A673 (cell line): ENCODE data around the gene RHOD.

ENCODE experiments used
- CTCF ChIP-seq: fragments of 300-800, 200-600 bp; sonication (generic); conservative IDR thresholded peaks from 2 replicates; pipeline ENCODE4 v1.5.1; 2017; ENCODE audit warnings: low read depth, mild to moderate bottlenecking, antibody characterized with exemption, low read length, moderate library complexity, mixed read lengths
- EZH2 ChIP-seq: fragments of 200-600 bp; sonication (generic); IDR thresholded peaks from 2 replicates; pipeline ENCODE4 v1.6.1; 2017; ENCODE audit warnings: borderline replicate concordance, low read depth, mild to moderate bottlenecking, mixed read lengths, antibody characterized with exemption, low read length; ENCODE audit not compliant: poor library complexity, severe bottlenecking

- TF ChIP-seq CTCF, result no peak
- TF ChIP-seq EZH2, result no peak
Measured at GRCh38 chr11:67111261-67111660, 54.6 kb downstream of the RHOD start.
